CD14-positive monocyte (primary cell): ENCODE results near the gene AHR. TPM values are rescaled to one million over a fixed set of nuclear protein-coding genes. Genes with fewer than 3 reads are reported as not detected.

ENCODE experiments used
- DNase-seq, 3 donors: peaks; one replicate each; pipeline ENCODE4 v3.0.0-alpha.2; 2011 to 2022
- H2AFZ ChIP-seq: 2 replicates; pipeline ENCODE4 v1.6.0; 2012; ENCODE audit warnings: mild to moderate bottlenecking, low read depth, low read length, inconsistent platforms; ENCODE audit not compliant: insufficient read depth, poor library complexity, severe bottlenecking
- H3K27ac ChIP-seq, 2 donors: 1 replicate in 1 of 2; 2 replicates in 1 of 2; pipeline ENCODE4 v1.5.1; 2012 to 2013; ENCODE audit warnings: low read length in 2 of 2, control low read depth in 1 of 2, inconsistent platforms in 1 of 2, low read depth in 1 of 2, mild to moderate bottlenecking in 1 of 2
- H3K27me3 ChIP-seq, 2 donors: one replicate each; pipeline versions ENCODE4 v1.6.0 to v1.6.1; 2011 to 2013; ENCODE audit warnings: low read length in 2 of 2; ENCODE audit not compliant: control insufficient read depth in 2 of 2, insufficient read depth in 2 of 2
- H3K36me3 ChIP-seq, 2 donors: replicated peaks in 1 of 2; 1 replicate in 1 of 2; 2 replicates in 1 of 2; pipeline versions ENCODE4 v1.5.1 to v1.6.1; 2012 to 2013; ENCODE audit warnings: low read length in 2 of 2, control low read depth in 1 of 2, inconsistent platforms in 1 of 2, mild to moderate bottlenecking in 1 of 2; ENCODE audit not compliant: insufficient read depth in 2 of 2, control insufficient read depth in 1 of 2
- H3K4me1 ChIP-seq, 2 donors: 1 replicate in 1 of 2; 2 replicates in 1 of 2; pipeline versions ENCODE4 v1.5.1 to v1.6.1; 2012 to 2013; ENCODE audit warnings: low read length in 2 of 2, control low read depth in 1 of 2, inconsistent platforms in 1 of 2, mild to moderate bottlenecking in 1 of 2, moderate library complexity in 1 of 2; ENCODE audit not compliant: insufficient read depth in 2 of 2, control insufficient read depth in 1 of 2
- H3K4me2 ChIP-seq: replicated peaks from 2 replicates; pipeline ENCODE3; 2012; ENCODE audit warnings: low read length, moderate library complexity, mild to moderate bottlenecking; ENCODE audit not compliant: poor library complexity, severe bottlenecking; ENCODE audit errors: extremely low read depth
- H3K4me3 ChIP-seq, 3 experiments: fragments of 200-600 bp in 1 of 3; sonication (generic) in 1 of 3; replicated peaks in 1 of 3; 1 replicate in 2 of 3; 2 replicates in 1 of 3; pipeline ENCODE4 v1.5.1; 2011 to 2013; ENCODE audit warnings: low read length in 3 of 3, mild to moderate bottlenecking in 3 of 3, control low read depth in 2 of 3, low read depth in 2 of 3, inconsistent platforms in 1 of 3, moderate library complexity in 1 of 3
- H3K79me2 ChIP-seq: 2 replicates; pipeline ENCODE4 v1.6.0; 2012; ENCODE audit warnings: mild to moderate bottlenecking, control low read depth, inconsistent platforms, low read length, moderate library complexity; ENCODE audit not compliant: insufficient read depth
- H3K9ac ChIP-seq: 2 replicates; pipeline ENCODE4 v1.6.0; 2017; ENCODE audit warnings: low read length, mild to moderate bottlenecking; ENCODE audit not compliant: insufficient read depth, poor library complexity, severe bottlenecking
- H3K9me3 ChIP-seq, 2 donors: replicated peaks in 1 of 2; 1 replicate in 1 of 2; 2 replicates in 1 of 2; pipeline versions ENCODE4 v1.5.1 to v1.6.1; 2012 to 2013; ENCODE audit warnings: low read length in 2 of 2, control low read depth in 1 of 2; ENCODE audit not compliant: control insufficient read depth in 1 of 2, insufficient read depth in 1 of 2
- H4K20me1 ChIP-seq: 2 replicates; pipeline ENCODE4 v1.6.0; 2012; ENCODE audit warnings: mild to moderate bottlenecking, low read length, control low read depth, moderate library complexity; ENCODE audit not compliant: insufficient read depth
- H3K27ac Mint-ChIP-seq, 7 donors: one replicate each; pipeline ENCODE4 v1.8.0; 2020; ENCODE audit warnings: mild to moderate bottlenecking in 7 of 7, mixed read lengths in 7 of 7, moderate library complexity in 6 of 7, inconsistent platforms in 2 of 7
- H3K27me3 Mint-ChIP-seq, 3 donors: one replicate each; pipeline ENCODE4 v1.8.0; 2021 to 2022; ENCODE audit warnings: low read depth in 3 of 3, mild to moderate bottlenecking in 3 of 3, mixed read lengths in 3 of 3, moderate library complexity in 3 of 3, inconsistent platforms in 1 of 3
- H3K36me3 Mint-ChIP-seq, 2 donors: one replicate each; pipeline ENCODE4 v1.8.0; 2020; ENCODE audit warnings: mixed read lengths in 2 of 2, inconsistent platforms in 1 of 2, mild to moderate bottlenecking in 1 of 2
- H3K4me1 Mint-ChIP-seq: one replicate; pipeline ENCODE4 v1.8.0; 2020; ENCODE audit warnings: mild to moderate bottlenecking, mixed read lengths
- H3K4me3 Mint-ChIP-seq, 2 donors: one replicate each; pipeline ENCODE4 v1.8.0; 2020; ENCODE audit warnings: mild to moderate bottlenecking in 2 of 2, mixed read lengths in 2 of 2, moderate library complexity in 1 of 2
- H3K9me3 Mint-ChIP-seq, 7 donors: one replicate each; pipeline ENCODE4 v1.8.0; 2020 to 2022; ENCODE audit warnings: mixed read lengths in 7 of 7, mild to moderate bottlenecking in 6 of 7, moderate library complexity in 6 of 7, inconsistent platforms in 2 of 7
- WGBS: methylation state at CpG from one replicate; pipeline ENCODE4 v1.1.5; 2013; ENCODE audit warnings: missing lambda C conversion rate; ENCODE audit not compliant: insufficient coverage; 5-methylcytosine and 5-hydroxymethylcytosine counted together
- intact Hi-C, 2 donors: fragments of 100-400 bp; cut with micrococcal nuclease; formaldehyde crosslinking; loops; one replicate each; pipeline versions ENCODE4 v1.15.0 to v1.15.1; 2023
- polyA plus RNA-seq, 3 donors: library from polyadenylated mRNA; depleted of rRNA in 1 of 3; unstranded in 2 of 3; stranded (reverse) in 1 of 3; fragments of 300-500 nt in 2 of 3; fragments of >200 nt in 1 of 3; fragmentation: Illumina TruSeq in 2 of 3; gene quantifications; 1 replicate in 2 of 3; 2 replicates in 1 of 3; pipeline ENCODE4 v1.2.3, GENCODE V29; 2012 to 2021
- TF ChIP-seq, protein P1 (sequence below): fragments of 200-600 bp; IDR thresholded peaks from one replicate; pipeline ENCODE4 v1.8.0; 2022; ENCODE audit warnings: antibody characterized with exemption, mild to moderate bottlenecking

Gene AHR
- polyA plus RNA-seq, 3 donors, result 42.4 to 56.6 (median 54.1) TPM

DNA sequence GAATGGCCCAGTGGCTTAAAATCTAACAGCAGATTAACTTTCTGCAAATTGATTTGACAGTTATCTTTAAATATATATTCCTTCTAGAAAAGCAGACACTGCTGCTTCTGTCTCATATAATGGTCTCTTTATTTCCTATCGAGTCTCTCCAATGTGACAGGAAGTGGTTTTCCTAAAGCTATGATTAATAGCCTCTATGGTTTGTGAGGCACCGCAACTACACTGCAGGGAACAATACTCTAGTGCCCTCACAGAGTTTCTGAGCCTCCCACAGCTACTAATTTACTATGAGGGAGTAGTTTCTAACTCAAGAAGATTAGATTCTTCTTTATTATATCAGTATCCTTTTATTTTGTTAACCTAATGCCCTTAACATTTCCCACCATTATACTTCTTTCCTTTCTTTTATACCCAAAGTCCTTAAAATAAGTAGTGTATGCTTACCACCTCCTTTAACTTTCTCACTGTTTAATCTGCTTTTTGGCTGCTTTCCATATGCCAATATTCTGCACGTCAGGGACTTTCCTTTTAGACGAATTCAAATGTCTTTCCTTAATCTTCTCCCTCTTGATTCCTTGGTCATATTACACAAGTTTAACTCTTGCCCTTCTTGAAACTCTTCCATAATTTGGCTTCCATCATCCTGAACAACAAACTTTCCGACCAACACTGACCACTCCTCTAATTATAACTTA, 23.8 kb upstream of the AHR start:
- Histone ChIP-seq H3K4me1 (peaks cover 7 to 15% of the 10 kb centered on the region in 2 donors), H3K4me3 (no peak overlapping the region), H3K9ac (no peak overlapping the region), H2AFZ (no peak overlapping the region), H3K79me2 (no peaks in the 10 kb centered on the region), H3K9me3 (peaks cover 16 to 22% of the 10 kb centered on the region in 2 donors), H4K20me1 (no peaks in the 10 kb centered on the region), H3K27ac (no peak overlapping the region), H3K4me2 (no peak overlapping the region), H3K36me3 (no peaks in the 10 kb centered on the region), H3K27me3 (no peaks in the 10 kb centered on the region)
- no peak overlapping the region for H3K4me3 Mint-ChIP-seq
- TF ChIP-seq, protein P1, sequence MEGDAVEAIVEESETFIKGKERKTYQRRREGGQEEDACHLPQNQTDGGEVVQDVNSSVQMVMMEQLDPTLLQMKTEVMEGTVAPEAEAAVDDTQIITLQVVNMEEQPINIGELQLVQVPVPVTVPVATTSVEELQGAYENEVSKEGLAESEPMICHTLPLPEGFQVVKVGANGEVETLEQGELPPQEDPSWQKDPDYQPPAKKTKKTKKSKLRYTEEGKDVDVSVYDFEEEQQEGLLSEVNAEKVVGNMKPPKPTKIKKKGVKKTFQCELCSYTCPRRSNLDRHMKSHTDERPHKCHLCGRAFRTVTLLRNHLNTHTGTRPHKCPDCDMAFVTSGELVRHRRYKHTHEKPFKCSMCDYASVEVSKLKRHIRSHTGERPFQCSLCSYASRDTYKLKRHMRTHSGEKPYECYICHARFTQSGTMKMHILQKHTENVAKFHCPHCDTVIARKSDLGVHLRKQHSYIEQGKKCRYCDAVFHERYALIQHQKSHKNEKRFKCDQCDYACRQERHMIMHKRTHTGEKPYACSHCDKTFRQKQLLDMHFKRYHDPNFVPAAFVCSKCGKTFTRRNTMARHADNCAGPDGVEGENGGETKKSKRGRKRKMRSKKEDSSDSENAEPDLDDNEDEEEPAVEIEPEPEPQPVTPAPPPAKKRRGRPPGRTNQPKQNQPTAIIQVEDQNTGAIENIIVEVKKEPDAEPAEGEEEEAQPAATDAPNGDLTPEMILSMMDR, result no peak
- H3K4me1 Mint-ChIP-seq, result peaks cover 9% of the 10 kb centered on the region
- H3K9me3 Mint-ChIP-seq, result peaks cover 27 to 29% (median 28%) of the 10 kb centered on the region in 7 donors
- intact Hi-C loops, result no loop called here
- peaks cover 0 to 6% of the 10 kb centered on the region in 2 donors for H3K36me3 Mint-ChIP-seq
- no peak overlapping the region for H3K27ac Mint-ChIP-seq
- DNase-seq, result peak in 2 of 3 donors; percentile 27 to 32
- H3K27me3 Mint-ChIP-seq, result peaks cover 1 to 2% (median 2%) of the 10 kb centered on the region in 3 donors
- 7% methylated on average over 2 of the region's 5 CpGs for WGBS

DNA sequence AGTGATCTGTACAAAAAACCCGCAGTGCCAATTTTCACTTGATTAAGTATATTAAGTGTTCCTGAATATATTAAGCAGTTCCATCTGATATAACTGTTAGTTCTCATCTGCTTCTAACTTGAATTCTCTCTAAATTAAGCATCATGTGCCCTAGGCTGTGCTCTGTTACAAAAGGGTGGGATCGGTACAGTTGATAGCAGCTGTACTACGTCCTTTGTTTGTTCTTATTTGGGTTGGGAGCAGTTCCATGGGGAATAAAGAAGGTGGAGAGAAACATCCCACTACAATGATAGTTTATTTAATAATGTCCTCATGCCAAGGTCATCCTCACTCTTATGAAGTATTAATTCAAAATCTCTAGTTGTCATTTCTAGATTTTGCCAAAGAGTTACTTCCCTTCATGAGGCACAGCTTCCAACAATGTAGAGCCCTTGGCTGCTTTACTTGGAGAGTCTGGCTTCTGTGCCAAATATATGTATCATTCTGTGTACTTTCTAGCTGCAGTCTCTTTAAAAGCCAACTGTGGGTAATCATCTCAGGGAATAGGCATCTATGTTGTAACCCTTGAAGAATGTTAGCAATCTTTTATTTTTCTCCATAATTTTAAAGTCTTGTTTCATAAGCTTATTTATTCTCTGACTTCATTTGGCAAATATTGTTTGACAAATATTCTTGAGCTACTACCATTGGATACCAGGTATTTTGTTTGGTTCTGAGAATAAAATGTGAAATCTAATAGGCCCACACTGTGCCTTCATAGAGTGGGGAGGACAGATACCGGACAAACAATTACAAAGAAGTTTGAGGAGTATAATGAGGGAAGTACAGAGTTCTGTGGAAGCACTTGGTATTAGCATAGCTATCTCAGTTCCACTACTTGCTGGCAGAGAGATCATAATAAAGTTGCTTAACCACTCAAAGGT, 22.4 kb upstream of the AHR start:
- Mint-ChIP-seq H3K36me3 (no peaks in the 10 kb centered on the region), H3K27ac (peak overlapping the region in 1 of 7 donors; percentile 41), H3K9me3 (peaks cover 14 to 18% (median 16%) of the 10 kb centered on the region in 7 donors), H3K27me3 (peaks cover 0 to 5% (median 2%) of the 10 kb centered on the region in 3 donors), H3K4me1 (peaks cover 9% of the 10 kb centered on the region), H3K4me3 (no peak overlapping the region)
- intact Hi-C loops, result no loop called here
- Histone ChIP-seq H3K9ac (no peak overlapping the region), H3K27ac (no peak overlapping the region), H4K20me1 (no peaks in the 10 kb centered on the region), H3K4me3 (no peak overlapping the region), H2AFZ (no peak overlapping the region), H3K4me1 (peaks cover 7 to 15% of the 10 kb centered on the region in 2 donors), H3K79me2 (no peaks in the 10 kb centered on the region), H3K4me2 (no peak overlapping the region), H3K36me3 (no peaks in the 10 kb centered on the region), H3K27me3 (no peaks in the 10 kb centered on the region), H3K9me3 (peaks cover 7 to 9% of the 10 kb centered on the region in 2 donors)
- no peak for DNase-seq
- TF ChIP-seq, protein P1, result no peak
- no CpG with 5 or more reads among the region's 4 CpGs for WGBS
